Measurements from ENCODE around the gene SORBS2.

SORBS2 gene

DNA sequence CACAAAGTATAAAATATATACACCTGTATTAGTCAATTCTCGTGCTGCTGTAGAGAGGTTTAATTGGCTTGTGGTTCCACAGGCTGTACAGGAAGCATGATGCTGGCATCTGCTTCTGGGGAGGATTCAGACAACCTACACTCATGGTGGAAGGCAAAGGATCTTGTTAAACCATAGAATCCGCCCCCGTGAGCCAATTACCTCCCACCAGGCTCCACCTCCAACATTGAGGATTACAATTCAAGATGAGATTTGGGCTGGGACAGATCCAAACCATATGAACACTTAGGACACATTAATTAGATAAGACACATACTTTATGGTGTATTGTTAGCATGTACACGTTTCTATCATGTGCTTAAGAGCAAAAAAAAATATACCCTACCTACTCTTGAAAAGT, 22.1 kb upstream of the SORBS2 start:
- Mint-ChIP-seq H3K9me3 (no peaks in the 10 kb centered on the region), H3K36me3 (ENCODE audit: low read depth) (no peaks in the 10 kb centered on the region), H3K4me3 (no peak overlapping the region), H3K27me3 (ENCODE audit: low read depth, poor library complexity) (no peaks in the 10 kb centered on the region), H3K4me1 (peaks cover 19% of the 10 kb centered on the region), H3K27ac (no peak overlapping the region)
- DNase-seq = no peak
- TF ChIP-seq, protein P1, sequence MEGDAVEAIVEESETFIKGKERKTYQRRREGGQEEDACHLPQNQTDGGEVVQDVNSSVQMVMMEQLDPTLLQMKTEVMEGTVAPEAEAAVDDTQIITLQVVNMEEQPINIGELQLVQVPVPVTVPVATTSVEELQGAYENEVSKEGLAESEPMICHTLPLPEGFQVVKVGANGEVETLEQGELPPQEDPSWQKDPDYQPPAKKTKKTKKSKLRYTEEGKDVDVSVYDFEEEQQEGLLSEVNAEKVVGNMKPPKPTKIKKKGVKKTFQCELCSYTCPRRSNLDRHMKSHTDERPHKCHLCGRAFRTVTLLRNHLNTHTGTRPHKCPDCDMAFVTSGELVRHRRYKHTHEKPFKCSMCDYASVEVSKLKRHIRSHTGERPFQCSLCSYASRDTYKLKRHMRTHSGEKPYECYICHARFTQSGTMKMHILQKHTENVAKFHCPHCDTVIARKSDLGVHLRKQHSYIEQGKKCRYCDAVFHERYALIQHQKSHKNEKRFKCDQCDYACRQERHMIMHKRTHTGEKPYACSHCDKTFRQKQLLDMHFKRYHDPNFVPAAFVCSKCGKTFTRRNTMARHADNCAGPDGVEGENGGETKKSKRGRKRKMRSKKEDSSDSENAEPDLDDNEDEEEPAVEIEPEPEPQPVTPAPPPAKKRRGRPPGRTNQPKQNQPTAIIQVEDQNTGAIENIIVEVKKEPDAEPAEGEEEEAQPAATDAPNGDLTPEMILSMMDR (IDR thresholded peaks at IDR 0.05) = no peak

DNA sequence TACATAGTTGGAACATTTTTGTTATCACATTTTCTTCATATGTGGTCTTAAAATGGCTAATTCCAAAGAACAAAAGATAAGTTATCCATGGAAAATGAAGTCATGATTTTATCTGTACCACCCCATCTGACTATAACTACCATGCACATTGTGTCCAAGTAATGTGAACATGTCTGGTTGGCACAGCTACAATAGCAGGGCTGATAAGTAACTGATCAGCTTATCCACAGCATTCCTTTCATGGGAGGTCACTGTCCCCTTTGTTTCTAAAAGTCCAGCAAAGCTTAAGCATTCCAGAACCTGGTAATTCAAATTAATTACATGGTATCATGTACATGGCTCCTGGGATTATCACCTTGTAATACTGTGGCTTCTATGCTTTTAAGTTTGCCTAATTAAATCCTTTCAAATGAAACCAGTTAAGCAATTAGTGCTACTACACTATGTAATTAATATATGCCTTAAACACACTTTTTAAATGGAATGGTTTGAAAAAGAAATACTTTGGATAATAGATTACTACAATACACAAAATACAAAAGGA, 21.1 kb upstream of the SORBS2 start:
- H3K27ac Mint-ChIP-seq = no peak overlapping the region
- H3K27me3 Mint-ChIP-seq (ENCODE audit: low read depth, poor library complexity) = no peaks in the 10 kb centered on the region
- H3K4me3 Mint-ChIP-seq = no peak overlapping the region
- no peaks in the 10 kb centered on the region for H3K36me3 Mint-ChIP-seq (ENCODE audit: low read depth)
- no peak for DNase-seq
- peaks cover 19% of the 10 kb centered on the region for H3K4me1 Mint-ChIP-seq
- peaks cover 7% of the 10 kb centered on the region for H3K9me3 Mint-ChIP-seq
- TF ChIP-seq, protein P1 (IDR thresholded peaks at IDR 0.05) = no peak

DNA sequence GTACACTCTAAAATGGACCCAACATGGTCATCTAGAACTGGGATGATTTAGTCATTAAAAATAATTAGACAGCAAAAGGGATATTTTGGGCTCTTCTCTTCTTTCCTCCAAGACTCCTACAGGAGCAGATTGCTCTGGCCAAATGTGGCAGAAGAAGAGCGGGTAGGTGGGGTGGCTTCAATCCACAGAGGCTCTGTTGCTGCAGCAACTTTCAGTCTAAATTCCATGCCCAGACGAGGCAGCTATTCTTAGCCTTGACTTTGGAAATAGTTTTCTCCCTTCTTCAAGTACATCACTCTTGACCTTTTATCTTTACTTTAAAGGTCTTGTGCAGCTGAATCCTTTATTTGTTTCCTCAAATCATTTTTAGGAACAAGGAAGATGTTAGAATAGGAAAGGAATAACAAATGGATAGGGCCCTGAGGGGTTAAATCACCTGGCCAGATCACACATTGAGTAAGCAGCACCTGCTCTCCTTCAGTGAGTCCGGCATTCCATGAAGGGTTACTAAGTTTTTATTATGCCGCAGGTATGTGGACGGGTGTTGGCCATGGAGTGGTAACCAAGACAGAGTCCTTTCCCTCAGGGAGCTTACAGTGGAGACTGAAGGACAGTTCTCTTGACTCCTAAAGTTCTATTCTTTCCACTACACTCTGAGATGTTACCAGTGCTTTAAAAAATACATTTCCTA, 19.3 kb upstream of the SORBS2 start:
- peak overlapping the region; percentile 64 for H3K27ac Mint-ChIP-seq

DNA sequence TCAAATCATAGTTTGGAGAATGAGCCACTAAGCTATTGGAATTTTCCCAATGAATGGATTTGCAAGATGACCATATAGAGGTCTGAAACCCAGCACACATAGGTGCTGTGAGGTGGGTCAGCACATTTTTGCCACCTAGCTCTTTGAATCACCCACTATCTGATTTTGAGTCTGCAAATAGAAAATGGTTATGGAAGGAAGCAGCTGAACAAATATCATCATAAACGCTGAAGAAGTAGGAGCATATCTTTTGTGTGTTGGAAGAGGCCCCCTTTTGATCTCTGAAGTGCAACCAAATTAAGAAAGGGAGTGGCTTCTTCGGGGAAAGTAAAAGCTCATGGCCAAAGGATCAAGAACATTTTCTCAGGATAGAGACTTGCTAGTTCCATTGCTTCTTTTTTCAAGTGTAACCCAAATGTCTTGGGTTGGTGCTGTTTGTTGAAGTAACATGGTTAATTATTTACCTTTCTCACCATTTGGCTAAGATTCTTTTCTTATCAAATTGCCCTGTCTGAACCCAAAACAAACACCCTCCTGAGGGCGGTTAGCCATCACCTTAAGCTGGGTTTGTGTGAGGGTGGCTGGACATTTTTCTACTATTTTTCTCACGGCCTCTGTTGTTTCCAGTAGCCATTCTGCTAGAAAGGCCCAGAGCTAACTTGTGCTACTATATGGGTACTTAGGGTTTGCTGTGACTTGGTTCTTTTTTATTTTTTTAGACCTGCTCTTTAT, 18.4 kb upstream of the SORBS2 start:
- Mint-ChIP-seq H3K4me3 (no peak overlapping the region), H3K27me3 (ENCODE audit: low read depth, poor library complexity) (no peaks in the 10 kb centered on the region), H3K36me3 (ENCODE audit: low read depth) (no peaks in the 10 kb centered on the region), H3K9me3 (peaks cover 7% of the 10 kb centered on the region), H3K4me1 (peaks cover 19% of the 10 kb centered on the region), H3K27ac (peak overlapping the region; percentile 64)
- no peak for DNase-seq
- TF ChIP-seq, protein P1 (IDR thresholded peaks at IDR 0.05) = no peak

More for the DNA sequence above, 19.3 kb upstream of the SORBS2 start:
- no peaks in the 10 kb centered on the region for H3K36me3 Mint-ChIP-seq (ENCODE audit: low read depth)
- TF ChIP-seq, protein P1 (IDR thresholded peaks at IDR 0.05) = no peak
- no peak for DNase-seq
- peaks cover 7% of the 10 kb centered on the region for H3K9me3 Mint-ChIP-seq
- H3K4me1 Mint-ChIP-seq = peaks cover 19% of the 10 kb centered on the region
- H3K27me3 Mint-ChIP-seq (ENCODE audit: low read depth, poor library complexity) = no peaks in the 10 kb centered on the region
- H3K4me3 Mint-ChIP-seq = no peak overlapping the region

DNA sequence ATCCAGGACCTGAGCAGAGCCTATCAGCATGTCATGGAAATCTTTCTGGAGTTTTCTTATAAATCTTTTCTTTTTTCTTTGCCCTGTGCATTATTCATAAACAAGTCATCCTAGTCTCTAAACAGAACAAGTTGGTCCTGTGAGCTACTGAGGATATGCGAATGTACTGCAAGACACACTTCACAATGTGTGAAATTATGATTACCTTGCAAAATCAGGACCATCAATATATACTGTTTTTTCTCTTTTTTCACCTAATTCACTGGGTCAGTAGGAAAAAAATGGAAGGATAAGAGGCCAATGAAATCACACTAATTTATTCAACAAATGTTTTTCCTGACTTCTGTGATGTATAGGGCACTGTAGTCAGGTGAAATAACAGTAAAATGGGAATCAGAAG, 14.4 kb upstream of the SORBS2 start:
- Mint-ChIP-seq H3K4me1 (peaks cover 13% of the 10 kb centered on the region), H3K27me3 (ENCODE audit: low read depth, poor library complexity) (no peaks in the 10 kb centered on the region), H3K36me3 (ENCODE audit: low read depth) (no peaks in the 10 kb centered on the region), H3K27ac (no peak overlapping the region), H3K4me3 (no peak overlapping the region), H3K9me3 (peaks cover 7% of the 10 kb centered on the region)
- TF ChIP-seq, protein P1 (IDR thresholded peaks at IDR 0.05) = no peak
- DNase-seq = no peak

Data from nephron progenitor cell (in vitro differentiated cells).